SW 1271 (cell line): ENCODE data around the gene ACOT2.
A peak's percentile ranks its signal among the peaks of the same experiment; 100 is the strongest.
"Not testable (repeated sequence)": the region's sequence is repeated elsewhere in the genome, so short reads cannot be mapped to it uniquely, and the experiment has no call there.

Source experiments
- DNase-seq, 2 experiments: peaks; one replicate each; lab custom pipeline; 2025; lab: John Stamatoyannopoulos, UW

The ACOT2 gene

GRCh38 chr14:73567951-73568885 is 795 bp upstream of the ACOT2 start:
- peak in 1 of 2 experiments; percentile 44 for DNase-seq

- DNase-seq: not testable (repeated sequence)
Measured at GRCh38 chr14:73568886-73569184, 178 bp upstream of the ACOT2 start.

DNA sequence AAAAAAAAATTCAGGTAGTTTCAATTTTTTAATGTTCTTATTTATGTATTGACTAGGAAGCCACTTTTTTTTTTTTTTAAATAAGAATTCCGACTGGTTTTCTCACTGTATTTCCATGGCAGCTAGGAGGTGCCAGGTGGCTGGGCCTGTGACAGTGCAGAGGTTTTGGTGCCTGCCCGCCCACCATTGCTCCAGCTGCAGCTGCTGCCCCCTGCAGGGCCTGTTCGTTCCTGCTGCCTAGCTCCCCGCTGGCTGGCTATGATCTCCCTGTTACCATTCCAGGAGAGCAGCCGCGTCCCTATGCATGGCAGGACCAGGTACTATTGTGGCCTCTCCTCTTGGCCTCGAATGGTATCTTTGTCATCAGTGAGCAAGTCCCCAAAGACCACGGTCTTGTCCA is 1.9 kb downstream of the ACOT2 start:
- peak in 1 of 2 experiments; percentile 53 for DNase-seq

GRCh38 chr14:73573034-73573433 is 4.0 kb downstream of the ACOT2 start:
- DNase-seq: not testable (repeated sequence)

DNA sequence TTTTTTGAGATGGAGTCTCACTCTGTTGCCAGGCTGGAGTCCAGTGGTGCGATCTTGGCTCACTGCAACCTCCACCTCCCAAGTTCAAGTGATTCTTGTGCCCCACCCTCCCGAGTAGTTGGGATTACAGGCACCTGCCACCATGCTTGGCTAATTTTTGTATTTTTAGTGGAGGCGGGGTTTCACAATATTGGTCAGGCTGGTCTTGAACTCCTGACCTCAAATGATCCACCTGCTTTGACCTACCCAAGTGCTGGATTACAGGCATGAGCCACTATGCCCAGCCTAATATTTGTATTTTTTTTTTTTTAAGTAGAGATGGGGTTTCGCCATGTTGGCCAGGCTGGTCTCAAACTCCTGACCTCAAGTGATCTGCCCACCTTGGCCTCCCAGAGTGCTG is 4.7 kb downstream of the ACOT2 start:
- not testable (repeated sequence) for DNase-seq

GRCh38 chr14:73574251-73574650 is 5.2 kb downstream of the ACOT2 start:
- DNase-seq: not testable (repeated sequence)

DNA sequence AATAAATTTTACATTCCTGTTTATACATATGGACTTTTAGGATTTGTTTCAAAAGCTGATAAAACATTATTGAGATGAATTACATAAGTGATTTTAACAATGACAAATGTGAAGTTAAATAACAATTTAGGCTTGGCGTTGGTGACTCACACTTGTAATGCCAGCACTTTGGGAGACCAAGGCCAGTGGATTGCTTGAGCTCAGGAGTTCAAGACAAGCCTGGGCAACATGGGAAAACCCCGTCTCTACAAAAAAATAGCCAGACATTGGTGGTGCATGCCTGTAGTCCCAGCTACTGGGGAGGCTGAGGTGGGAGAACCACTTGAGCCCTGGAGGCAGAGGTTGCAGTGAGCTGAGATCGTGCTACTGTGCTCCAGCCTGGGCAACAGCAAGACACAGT is 7.4 kb downstream of the ACOT2 start:
- no peak for DNase-seq

GRCh38 chr14:73577214-73577613 is 8.2 kb downstream of the ACOT2 start:
- DNase-seq: not testable (repeated sequence)

- not testable (repeated sequence) for DNase-seq
Measured at GRCh38 chr14:73582102-73582979, 13.3 kb downstream of the ACOT2 start.

GRCh38 chr14:73588695-73589094 is 19.7 kb downstream of the ACOT2 start:
- no peak for DNase-seq

GRCh38 chr14:73589116-73589515 is 20.1 kb downstream of the ACOT2 start:
- DNase-seq: no peak

DNA sequence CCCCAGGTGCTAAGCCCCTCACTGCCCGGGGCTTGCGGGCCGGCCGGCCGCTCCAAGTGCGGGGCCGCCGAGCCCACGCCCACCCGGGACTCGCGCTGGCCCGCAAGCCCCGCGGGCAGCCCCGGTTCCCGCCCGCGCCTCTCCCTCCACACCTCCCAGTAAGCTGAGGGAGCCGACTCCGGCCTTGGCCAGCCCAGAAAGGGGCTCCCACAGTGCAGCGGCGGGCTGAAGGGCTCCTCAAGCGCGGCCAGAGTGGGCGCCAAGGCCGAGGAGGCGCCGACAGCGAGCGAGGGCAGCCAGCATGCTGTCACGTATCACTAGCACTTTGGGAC is 21.6 kb downstream of the ACOT2 start:
- DNase-seq: not testable (repeated sequence)

GRCh38 chr14:73591690-73592449 is 22.9 kb downstream of the ACOT2 start, which contains the start of gene ACOT4:
Gene ACOT4, plus strand, starts transcription at chr14:73591873. Its CDS starts 87 bp downstream, at chr14:73591960.
- no peak for DNase-seq

DNA sequence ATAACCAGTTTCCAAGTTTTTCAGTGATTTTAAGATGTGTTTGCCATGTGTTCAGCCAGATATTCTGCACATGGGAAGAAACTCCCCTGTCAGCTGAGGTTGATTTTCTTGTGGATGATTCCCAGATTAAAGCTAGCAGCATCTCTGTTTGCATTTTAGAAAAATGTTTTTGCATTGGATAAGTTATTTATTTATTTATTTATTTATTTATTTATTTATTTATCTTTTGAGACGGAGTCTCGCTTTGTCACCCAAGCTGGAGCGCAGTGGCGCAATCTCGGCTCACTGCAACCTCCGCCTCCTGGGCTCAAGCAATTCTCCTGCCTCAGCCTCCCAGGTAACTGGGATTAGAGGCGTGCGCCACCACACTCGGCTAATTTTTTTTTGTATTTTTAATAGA is 25.5 kb downstream of the ACOT2 start:
- DNase-seq: no peak

- no peak for DNase-seq
Measured at GRCh38 chr14:73599499-73599898, 30.5 kb downstream of the ACOT2 start.

DNA sequence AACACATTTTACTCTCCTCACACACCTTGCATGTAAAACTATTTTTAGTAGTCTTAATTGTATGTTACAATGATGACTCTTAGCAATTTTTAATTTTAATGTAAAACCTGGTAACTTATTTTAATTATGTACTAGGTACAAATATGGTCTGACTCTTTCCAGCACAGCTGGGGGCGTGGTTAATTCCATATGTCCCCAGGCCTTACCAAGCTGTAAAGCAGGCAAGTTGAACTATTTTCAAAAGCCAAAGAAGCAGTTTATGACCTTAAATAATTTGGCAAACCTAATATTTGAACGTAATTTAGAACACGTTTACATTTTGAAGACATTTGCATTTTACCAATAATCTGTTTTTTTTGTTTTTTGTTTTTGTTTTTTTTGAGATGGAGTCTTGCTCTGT is 34.0 kb downstream of the ACOT2 start:
- DNase-seq: no peak

- DNase-seq: no peak
Measured at GRCh38 chr14:73606271-73606670, 37.3 kb downstream of the ACOT2 start.

GRCh38 chr14:73607241-73607640 is 38.2 kb downstream of the ACOT2 start:
- no peak for DNase-seq

GRCh38 chr14:73610687-73611086 is 41.7 kb downstream of the ACOT2 start:
- DNase-seq: no peak

DNA sequence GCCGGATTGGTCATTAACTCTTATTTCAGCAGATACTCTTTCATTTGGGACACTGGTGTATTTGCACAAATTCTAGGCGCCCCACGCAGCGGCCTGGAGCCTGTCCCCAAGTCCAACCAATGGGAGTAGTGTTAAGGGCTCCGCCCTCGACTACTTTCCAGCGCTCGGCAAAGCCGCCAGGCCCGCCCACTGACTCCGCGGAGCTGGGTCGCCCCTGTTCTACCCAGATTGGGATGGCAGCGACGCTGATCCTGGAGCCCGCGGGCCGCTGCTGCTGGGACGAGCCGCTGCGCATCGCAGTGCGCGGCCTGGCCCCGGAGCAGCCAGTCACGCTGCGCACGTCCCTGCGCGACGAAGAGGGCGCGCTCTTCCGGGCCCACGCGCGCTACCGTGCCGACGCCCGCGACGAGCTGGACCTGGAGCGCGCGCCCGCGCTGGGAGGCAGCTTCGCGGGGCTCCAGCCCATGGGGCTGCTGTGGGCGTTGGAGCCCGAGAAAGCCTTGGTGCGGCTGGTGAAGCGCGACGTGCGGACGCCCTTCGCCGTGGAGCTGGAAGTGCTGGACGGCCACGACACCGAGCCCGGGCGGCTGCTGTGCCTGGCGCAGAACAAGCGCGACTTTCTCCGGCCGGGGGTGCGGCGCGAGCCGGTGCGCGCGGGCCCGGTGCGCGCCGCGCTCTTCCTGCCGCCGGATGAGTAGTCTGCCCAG is 43.5 kb downstream of the ACOT2 start, which contains the start of gene ACOT6:
Gene ACOT6, plus strand, starts transcription at position 179 of the 707 bp plus-strand sequence. Its CDS starts 55 bp downstream, at position 234.
- peak; percentile 52 to 75 for DNase-seq

DNA sequence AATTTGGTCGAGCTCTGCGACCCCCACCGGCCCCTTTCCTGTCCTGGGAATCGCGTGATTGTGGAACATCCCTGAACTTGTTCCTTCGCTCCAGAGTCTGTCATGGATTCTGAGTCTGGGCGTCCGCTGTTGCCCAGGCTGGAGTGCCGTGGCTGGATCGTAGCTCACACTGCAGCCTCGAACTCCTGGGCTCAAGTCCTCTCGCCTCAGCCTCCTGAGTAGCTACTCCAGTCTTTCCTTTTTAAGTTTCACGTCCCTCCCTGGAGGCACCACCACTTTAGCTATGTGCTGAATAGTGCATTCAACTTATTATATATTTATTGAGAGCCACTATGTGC is 44.0 kb downstream of the ACOT2 start:
- DNase-seq: no peak
